GM23248 (cell line): ENCODE data around the gene TRAF7.
"Not testable (repeated sequence)": the region's sequence is repeated elsewhere in the genome, so short reads cannot be mapped to it uniquely, and the experiment has no call there.

Experiments
- EZH2 ChIP-seq: fragments of 200-600 bp; sonication (generic); IDR thresholded peaks from 2 replicates; pipeline ENCODE4 v1.6.1; 2018; ENCODE audit warnings: antibody characterized with exemption, mild to moderate bottlenecking; ENCODE audit not compliant: insufficient read depth, poor library complexity, severe bottlenecking
- EZH2phosphoT487 ChIP-seq: fragments of 200-600 bp; sonication (generic); IDR thresholded peaks from 2 replicates; pipeline ENCODE4 v1.6.1; 2018; ENCODE audit warnings: antibody characterized with exemption, moderate library complexity, mild to moderate bottlenecking, low read depth; ENCODE audit not compliant: insufficient read depth

DNA sequence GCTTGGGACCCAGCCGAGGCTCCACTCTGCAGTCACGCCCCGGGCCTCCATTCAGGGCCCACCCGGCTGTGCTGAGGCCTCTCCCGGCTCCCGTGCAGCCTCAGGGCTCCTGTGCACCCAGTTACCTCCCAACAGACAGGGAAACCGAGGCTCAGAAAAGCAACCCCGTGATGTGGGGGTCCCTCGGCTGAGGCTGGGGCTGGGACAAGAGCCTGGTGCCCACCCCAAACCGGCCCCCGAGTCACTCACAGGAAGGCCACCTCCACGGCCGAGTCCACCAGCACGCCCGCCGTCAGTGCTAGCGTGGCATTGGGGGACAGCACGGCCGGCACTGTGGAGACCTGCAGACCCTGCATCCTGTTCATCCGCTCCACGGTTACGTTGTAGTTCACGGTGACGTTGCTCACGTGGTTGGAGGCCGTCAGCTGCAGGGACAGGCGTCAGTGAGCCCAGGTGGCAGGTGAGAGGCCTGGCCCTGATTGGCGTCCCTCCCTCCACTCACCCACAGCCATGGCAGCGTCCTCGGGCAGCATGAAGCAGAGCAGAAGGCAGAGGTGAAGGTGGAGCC is 43.0 kb upstream of the TRAF7 start:
- TF ChIP-seq EZH2phosphoT487, EZH2: not testable (repeated sequence)
